OCI-M2 (cell line): Measurements from ENCODE around the gene PHF19.

Source experiments
- DNase-seq: peaks from one replicate; lab custom pipeline; 2025; ENCODE audit not compliant: unreplicated experiment; lab: John Stamatoyannopoulos, UW

PHF19 gene

GRCh38 chr9:120892748-120893610 lies 16.0 kb upstream of the PHF19 start:
- DNase-seq = no peak

DNA sequence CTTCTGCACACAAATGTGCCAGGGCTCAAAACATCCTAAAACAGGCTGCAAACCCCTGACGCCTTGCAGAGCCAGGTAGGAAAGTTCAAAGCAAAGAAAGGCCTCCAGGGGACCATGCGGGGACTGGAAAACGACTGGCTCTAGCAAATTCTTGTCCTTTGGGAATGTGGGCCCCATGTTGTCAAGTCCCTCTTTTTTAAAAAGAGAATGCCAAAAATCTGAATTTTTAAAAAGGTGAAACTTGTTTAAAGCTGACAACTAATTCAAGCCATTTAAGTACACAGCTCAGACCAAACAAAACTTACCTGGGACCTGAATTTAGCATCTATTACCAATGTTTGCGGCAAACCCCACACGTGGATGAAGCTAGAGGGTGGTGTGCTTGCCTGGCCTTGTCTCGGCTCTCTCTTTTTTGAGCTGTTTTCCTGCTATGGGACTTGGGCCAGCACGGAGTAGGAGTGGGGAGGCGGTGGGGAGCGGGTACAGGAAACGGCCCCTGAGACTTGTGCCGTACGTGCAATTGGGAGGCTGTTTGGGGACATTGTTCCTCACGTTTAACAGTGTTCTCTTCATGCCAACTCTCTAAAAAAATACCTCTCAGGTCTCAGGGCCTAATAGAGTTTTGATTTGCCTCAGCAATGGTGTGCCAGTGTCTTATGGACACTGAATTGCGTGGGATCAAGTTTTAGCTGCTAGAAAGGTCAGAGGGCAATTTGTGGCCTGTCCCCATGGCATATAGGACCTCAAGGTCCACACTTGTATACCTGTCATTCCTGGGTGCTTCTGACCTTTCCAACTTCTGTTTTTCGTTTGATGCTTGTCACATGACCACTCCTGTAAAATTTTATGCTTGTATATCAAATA lies 15.1 kb upstream of the PHF19 start:
- no peak for DNase-seq

GRCh38 chr9:120891245-120891883 lies 14.4 kb upstream of the PHF19 start:
- DNase-seq = no peak

GRCh38 chr9:120890320-120891244 lies 13.6 kb upstream of the PHF19 start:
- DNase-seq = no peak

GRCh38 chr9:120889606-120890271 lies 12.8 kb upstream of the PHF19 start:
- DNase-seq = no peak

GRCh38 chr9:120888626-120889025 lies 11.6 kb upstream of the PHF19 start:
- no peak for DNase-seq

DNA sequence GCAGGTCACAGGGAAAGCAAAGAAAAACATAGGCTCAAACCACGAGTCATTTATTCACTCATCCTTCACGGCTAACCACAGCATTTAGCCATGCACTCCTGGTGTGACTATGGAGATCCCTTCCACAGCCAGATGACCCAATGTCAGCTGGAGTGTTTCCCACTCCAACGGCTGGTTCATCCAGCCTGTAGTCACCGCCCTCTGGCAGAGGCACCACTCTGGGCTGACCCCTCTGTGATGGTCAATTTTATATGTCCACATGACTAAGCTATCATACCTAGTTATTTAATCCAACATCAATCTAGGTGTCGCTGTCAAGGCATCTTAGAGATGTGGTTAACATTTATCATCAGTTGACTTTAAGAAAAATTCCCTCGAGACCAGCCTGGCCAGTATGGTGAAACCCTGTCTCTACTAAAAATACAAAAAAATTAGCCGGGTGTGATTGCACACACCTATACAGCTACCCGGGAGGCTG lies 9.5 kb upstream of the PHF19 start:
- DNase-seq = no peak

GRCh38 chr9:120885958-120886357 lies 9.0 kb upstream of the PHF19 start:
- DNase-seq = no peak

GRCh38 chr9:120885457-120885856 lies 8.5 kb upstream of the PHF19 start:
- no peak for DNase-seq

DNA sequence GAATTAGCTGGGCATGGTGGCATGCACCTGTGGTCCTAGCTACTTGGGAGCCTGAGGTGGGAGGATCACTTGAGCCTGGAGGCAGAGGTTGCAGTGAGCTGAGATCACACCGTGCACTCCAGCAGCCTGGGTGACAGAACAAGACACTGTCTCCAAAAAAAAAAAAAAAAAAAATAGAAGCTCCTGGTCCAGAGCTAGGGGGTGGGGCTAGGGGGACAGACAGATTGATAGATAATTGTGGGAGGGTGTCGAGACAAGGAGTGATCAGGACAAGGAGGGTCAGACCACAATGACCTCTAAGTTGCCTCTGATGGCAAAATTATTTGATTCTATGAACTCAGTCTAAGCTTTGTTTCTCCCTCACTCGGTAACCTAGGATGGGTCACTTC lies 6.6 kb upstream of the PHF19 start:
- DNase-seq = no peak

DNA sequence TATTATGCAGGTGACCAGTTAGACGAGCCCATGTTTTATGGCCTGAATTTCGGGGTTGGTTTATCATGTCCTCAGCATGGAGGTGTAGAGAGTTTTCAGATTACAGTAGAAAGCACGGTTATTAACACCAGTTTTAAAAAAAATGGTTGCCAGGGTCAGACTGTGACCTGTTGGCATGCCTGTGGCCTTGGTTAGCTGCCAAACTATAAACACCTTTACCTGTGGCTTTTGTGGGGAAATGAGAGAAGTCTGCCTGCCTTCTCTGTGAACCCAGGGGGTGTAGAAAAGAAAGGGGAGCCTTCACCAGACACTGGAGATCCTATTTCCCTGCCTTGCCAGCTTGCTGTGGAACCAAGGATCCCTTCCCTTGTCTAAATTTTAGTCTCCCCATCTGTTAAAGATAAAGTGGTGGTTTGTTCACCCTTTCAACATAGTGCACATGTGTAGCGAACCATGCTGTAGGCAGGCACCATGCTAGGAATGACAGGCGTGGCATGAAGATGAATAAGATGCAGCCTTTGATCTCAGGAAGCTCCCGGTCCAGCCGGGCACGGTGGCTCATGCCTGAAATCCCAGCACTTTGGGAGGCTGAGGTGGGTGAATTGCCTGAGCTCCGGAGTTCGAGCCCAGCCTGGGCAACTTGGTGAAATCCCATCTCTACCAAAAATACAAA lies 6.1 kb upstream of the PHF19 start:
- no peak for DNase-seq

GRCh38 chr9:120879446-120879845 lies 2.5 kb upstream of the PHF19 start:
- no peak for DNase-seq

GRCh38 chr9:120878188-120879130 lies 1.5 kb upstream of the PHF19 start:
- DNase-seq = no peak

DNA sequence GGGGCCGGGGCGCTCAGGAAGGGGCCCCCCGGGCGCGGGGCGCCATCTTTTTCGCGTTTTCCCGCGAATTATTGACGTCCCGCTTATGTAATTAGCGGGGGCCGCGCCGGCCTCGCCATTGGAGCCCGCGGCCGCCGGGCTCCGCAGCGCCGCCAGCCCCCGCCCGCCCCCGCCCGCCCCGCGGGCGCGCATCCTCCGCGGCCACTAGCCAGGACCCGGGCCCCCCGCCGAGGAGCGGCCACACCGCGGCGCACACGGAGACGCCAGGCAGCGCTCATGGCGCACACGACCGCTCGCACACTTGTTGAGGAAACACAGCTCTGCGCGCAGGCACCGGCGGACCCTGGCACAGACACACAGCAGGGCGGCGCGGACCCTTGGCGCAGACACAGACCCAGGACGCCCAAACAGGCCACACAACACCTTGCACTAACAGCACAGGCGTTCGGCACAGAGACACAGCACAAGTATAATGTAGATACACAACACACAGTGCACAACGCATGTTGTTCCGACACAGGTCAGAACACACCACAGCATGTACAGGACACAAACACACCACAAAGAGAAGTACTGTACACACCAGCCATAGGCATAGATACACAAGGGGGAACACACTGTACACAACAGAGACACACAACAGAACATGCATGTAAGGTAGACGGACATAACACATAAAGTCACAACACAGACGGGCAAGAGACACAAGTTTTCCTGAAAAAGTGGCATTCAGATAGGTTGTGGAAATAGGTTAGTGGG lies 467 bp upstream of the PHF19 start:
- DNase-seq = peak; percentile 35

DNA sequence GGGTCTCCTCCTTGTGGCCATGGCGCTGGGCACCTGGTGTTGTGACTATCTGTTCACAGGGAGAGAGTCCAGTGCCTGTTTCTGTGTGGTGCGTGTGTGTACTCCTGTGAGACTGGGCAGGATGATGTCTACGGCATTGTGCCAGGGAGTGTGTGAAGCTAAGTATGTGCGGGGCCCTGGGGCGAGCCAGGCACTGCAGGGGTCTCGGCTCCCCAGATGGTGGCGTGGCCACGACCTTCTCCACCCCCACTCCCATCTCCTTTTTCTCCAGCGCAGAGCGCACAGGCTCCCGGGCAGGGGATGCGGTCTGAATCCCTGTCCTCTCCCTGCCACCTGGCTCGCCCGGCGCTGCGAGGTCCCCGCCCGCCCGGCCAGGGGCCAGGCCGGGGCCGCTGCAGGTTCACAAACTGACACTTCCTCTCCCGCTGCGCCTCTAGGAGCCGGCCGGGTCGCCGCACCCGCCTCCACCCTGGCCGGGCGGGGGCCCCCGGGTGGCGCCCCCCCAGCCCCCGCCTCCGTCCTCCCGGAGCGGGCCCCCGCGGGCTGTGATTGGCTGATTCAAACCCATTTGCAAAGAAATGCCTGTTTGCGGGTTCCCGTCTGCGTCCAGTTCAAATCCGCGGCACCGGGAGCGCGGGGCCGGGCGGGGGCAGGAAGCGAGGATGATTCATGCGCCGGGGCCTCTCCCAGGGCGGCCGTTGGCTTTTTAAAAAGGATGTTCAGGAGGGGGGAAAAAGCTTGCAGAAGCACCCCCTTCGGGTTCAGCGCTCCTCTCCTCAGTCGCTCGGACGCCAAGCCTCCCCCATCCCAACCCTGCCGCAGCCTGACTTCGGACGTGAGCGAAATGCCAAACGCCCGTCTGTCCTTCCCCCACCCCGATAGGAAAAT lies 790 bp downstream of the PHF19 start:
- no peak for DNase-seq

DNA sequence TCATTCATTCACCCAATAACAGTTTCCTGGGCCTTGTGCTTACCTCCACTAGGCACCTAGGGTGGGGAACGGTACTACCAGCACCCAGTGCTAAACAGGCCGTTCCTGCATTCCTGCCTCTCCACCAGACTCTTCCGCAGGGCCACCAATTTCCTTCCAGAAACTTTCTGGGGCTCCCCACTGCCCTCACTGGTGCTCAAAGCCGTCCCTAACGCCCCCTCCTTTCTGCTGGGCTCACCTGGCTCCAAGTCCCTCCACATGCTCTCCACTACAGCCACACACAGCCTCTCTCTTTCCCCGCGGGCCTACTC lies 1.4 kb downstream of the PHF19 start:
- no peak for DNase-seq

- no peak for DNase-seq
Measured at GRCh38 chr9:120875195-120875565, 1.8 kb downstream of the PHF19 start.
